Activated CD4-positive, alpha-beta memory T cell treated with anti-CD3 and anti-CD28 coated beads for 36 hours (primary cell): Measurements from ENCODE around the gene PMPCB. TPM values are rescaled to one million over a fixed set of nuclear protein-coding genes. Genes with fewer than 3 reads are reported as not detected.
"Not testable (repeated sequence)": the region's sequence is repeated elsewhere in the genome, so short reads cannot be mapped to it uniquely, and the experiment has no call there.

Source experiments
- CTCF ChIA-PET: fragments of 350-600 bp; sonication (Branson Sonifier 250); formaldehyde crosslinking; loops from one replicate; lab custom pipeline; 2021; ENCODE audit warnings: antibody characterized with exemption, inconsistent platforms; lab: Charles Lee
- POLR2A ChIA-PET: fragments of 350-600 bp; sonication (Branson Sonifier 250); formaldehyde crosslinking; loops from one replicate; lab custom pipeline; 2021; ENCODE audit warnings: antibody characterized with exemption; lab: Charles Lee
- DNase-seq: peaks from one replicate; pipeline ENCODE4 v3.0.0-alpha.2; 2020
- H3K27ac Mint-ChIP-seq: one replicate; pipeline ENCODE4 v1.8.0; 2021; ENCODE audit warnings: mixed read lengths
- H3K27me3 Mint-ChIP-seq: one replicate; pipeline ENCODE4 v1.8.0; 2021; ENCODE audit warnings: mixed read lengths
- H3K36me3 Mint-ChIP-seq: one replicate; pipeline ENCODE4 v1.8.0; 2021; ENCODE audit warnings: mixed read lengths
- H3K4me1 Mint-ChIP-seq: one replicate; pipeline ENCODE4 v1.8.0; 2021; ENCODE audit warnings: low read depth, mixed read lengths
- H3K4me3 Mint-ChIP-seq: one replicate; pipeline ENCODE4 v1.8.0; 2021; ENCODE audit warnings: mild to moderate bottlenecking, mixed read lengths
- H3K9me3 Mint-ChIP-seq: one replicate; pipeline ENCODE4 v1.8.0; 2021; ENCODE audit warnings: mixed read lengths
- intact Hi-C: fragments of 100-400 bp; cut with micrococcal nuclease; formaldehyde crosslinking; loops from one replicate; pipeline ENCODE4 v1.15.1; 2023
- total RNA-seq, 2 experiments: library from RNA; stranded (reverse); gene quantifications; one replicate each; pipeline ENCODE4 v1.2.3, GENCODE V29; 2021

PMPCB gene, protein sequence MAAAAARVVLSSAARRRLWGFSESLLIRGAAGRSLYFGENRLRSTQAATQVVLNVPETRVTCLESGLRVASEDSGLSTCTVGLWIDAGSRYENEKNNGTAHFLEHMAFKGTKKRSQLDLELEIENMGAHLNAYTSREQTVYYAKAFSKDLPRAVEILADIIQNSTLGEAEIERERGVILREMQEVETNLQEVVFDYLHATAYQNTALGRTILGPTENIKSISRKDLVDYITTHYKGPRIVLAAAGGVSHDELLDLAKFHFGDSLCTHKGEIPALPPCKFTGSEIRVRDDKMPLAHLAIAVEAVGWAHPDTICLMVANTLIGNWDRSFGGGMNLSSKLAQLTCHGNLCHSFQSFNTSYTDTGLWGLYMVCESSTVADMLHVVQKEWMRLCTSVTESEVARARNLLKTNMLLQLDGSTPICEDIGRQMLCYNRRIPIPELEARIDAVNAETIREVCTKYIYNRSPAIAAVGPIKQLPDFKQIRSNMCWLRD
- 10 to 100 TPM; 81.9 to 85.0 TPM for total RNA-seq

- POLR2A ChIA-PET = no interaction called here
- Mint-ChIP-seq H3K4me3 (peak within 1 kb of the TSS; percentile 80), H3K27ac (peak within 1 kb of the TSS; percentile 75), H3K27me3 (no peaks in the 10 kb centered on the region), H3K9me3 (no peaks in the 10 kb centered on the region), H3K4me1 (peaks cover 35% of the 10 kb centered on the region), H3K36me3 (peaks cover 16% of the 10 kb centered on the region)
- CTCF ChIA-PET = interaction anchor here (1.8 to 3.5 kb wide), 3 partner anchors 15 to 112 kb away, joined by 5 to 24 read pairs (median 12); no protein-coding TSS in a partner anchor
- peak; percentile 98 for DNase-seq
- intact Hi-C loops = loop anchor here (1.0 kb wide), 3 partner anchors 17 to 110 kb away; partner anchors contain the start of gene PSMC2
Measured at GRCh38 chr7:103296901-103297836, at the start of gene PMPCB. Gene PMPCB (plus strand): TSS chr7:103297435. CDS start chr7:103297460, 25 bp downstream.

DNA sequence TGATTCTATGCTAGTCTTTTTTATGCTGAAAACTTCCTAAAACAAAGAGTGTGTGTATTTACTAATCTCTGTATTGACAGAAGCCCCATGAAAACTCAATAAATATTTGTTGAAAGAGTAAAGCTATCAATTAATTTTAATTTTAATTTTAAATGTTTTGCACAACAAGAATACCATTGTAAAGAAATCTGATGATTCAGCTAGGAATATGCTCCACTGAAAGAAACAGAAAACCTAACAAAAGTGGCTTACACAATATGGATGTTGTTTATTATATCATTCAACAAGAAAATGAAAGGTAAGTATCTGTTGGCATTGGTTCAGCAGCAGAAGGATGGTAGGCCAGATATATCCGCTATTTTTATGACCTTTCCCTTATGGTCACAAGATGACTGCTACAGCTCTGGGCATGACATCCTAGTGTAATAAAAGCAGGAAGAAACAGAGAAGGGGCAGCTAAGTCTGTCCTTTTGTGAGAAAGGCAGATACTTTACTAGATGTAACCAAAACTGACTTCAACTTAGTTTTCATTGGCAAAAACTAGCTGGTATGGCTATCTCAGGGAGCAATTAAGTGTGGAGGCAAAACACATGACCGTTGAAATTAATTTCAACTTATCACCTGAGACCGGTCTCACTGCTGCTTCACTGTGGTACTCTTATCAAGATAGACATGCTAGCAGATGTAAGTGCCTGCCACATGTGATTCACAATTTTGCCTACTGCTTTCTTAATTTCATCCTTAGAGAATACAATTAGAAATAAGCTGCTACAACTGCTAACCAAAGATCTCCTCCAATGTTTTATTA lies 43.3 kb upstream of the PMPCB start:
- POLR2A ChIA-PET, H3K27ac Mint-ChIP-seq, DNase-seq, H3K36me3 Mint-ChIP-seq, H3K9me3 Mint-ChIP-seq, H3K27me3 Mint-ChIP-seq, H3K4me3 Mint-ChIP-seq, CTCF ChIA-PET, intact Hi-C loops, H3K4me1 Mint-ChIP-seq: not testable (repeated sequence)

DNA sequence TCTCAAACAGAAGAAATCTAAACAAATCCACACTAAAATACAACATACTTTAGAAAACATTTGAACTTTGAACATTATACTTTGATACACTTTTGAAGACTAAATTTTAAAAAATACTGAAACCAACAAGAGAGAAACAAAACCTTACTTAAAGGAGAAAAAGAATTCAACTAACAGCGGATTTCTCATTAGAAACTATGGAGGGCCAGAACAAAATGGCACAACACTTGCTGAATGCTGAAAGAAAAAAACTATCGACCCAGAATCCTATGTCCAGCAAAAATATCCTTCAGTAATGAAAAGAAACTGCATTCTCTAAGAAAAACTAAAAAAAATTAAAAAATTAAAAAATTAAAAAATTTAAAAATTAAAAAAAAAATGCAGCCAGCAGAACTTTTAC lies 33.2 kb upstream of the PMPCB start:
- intact Hi-C loops, H3K36me3 Mint-ChIP-seq, POLR2A ChIA-PET, H3K27me3 Mint-ChIP-seq, DNase-seq, H3K27ac Mint-ChIP-seq, H3K9me3 Mint-ChIP-seq, H3K4me1 Mint-ChIP-seq, CTCF ChIA-PET, H3K4me3 Mint-ChIP-seq: not testable (repeated sequence)

DNA sequence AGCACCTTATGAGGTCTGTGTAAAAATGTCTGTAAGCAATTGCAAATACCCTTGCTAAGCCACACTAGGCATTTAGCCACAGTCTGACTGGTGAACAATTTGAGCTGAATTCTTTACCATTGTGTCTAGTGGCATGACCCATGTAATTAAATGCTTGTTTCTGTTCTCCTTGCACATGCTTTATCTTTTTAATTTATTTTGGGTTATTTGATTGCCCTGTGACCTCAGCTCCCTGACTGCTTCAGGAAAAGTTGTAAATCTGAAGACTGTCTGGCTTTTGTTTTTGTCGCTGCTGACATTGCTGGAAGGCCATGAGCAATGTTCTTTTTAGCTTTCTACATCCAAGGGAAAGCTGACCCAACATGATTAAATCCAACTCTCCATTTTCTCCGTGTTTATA lies 31.0 kb upstream of the PMPCB start:
- intact Hi-C loops, CTCF ChIA-PET, H3K36me3 Mint-ChIP-seq, POLR2A ChIA-PET, H3K4me1 Mint-ChIP-seq, H3K4me3 Mint-ChIP-seq, H3K27me3 Mint-ChIP-seq, H3K27ac Mint-ChIP-seq, DNase-seq, H3K9me3 Mint-ChIP-seq: not testable (repeated sequence)

GRCh38 chr7:103273374-103273773 lies 23.9 kb upstream of the PMPCB start:
- H3K36me3 Mint-ChIP-seq = peaks cover 11% of the 10 kb centered on the region
- POLR2A ChIA-PET, H3K4me1 Mint-ChIP-seq, H3K27ac Mint-ChIP-seq, H3K27me3 Mint-ChIP-seq, H3K4me3 Mint-ChIP-seq, H3K9me3 Mint-ChIP-seq, CTCF ChIA-PET, DNase-seq: not testable (repeated sequence)
- intact Hi-C loops = loop anchor here (10.0 kb wide), 1 partner anchor 129 kb away; the partner anchor contains the start of gene NAPEPLD

GRCh38 chr7:103274867-103275266 lies 22.4 kb upstream of the PMPCB start:
- POLR2A ChIA-PET, H3K27ac Mint-ChIP-seq, DNase-seq, H3K9me3 Mint-ChIP-seq, H3K27me3 Mint-ChIP-seq, CTCF ChIA-PET, H3K4me3 Mint-ChIP-seq: not testable (repeated sequence)
- peaks cover 11% of the 10 kb centered on the region for H3K36me3 Mint-ChIP-seq
- intact Hi-C loops = loop anchor here (10.0 kb wide), 1 partner anchor 130 kb away; the partner anchor contains the start of gene NAPEPLD
- peaks cover 12% of the 10 kb centered on the region for H3K4me1 Mint-ChIP-seq

- intact Hi-C loops = loop anchor here (10.0 kb wide), 1 partner anchor 133 kb away; the partner anchor contains the start of gene NAPEPLD
- H3K27ac Mint-ChIP-seq, CTCF ChIA-PET, H3K9me3 Mint-ChIP-seq, POLR2A ChIA-PET, H3K36me3 Mint-ChIP-seq, H3K27me3 Mint-ChIP-seq, H3K4me3 Mint-ChIP-seq, DNase-seq: not testable (repeated sequence)
- peaks cover 20% of the 10 kb centered on the region for H3K4me1 Mint-ChIP-seq
Measured at GRCh38 chr7:103278195-103278594, 19.0 kb upstream of the PMPCB start.

- DNase-seq, H3K27me3 Mint-ChIP-seq, H3K9me3 Mint-ChIP-seq, H3K36me3 Mint-ChIP-seq, CTCF ChIA-PET: not testable (repeated sequence)
- intact Hi-C loops = loop anchor here (10.0 kb wide), 1 partner anchor 135 kb away; the partner anchor contains the start of gene NAPEPLD
- POLR2A ChIA-PET = interaction anchor here (0.7 to 1.6 kb wide), 2 partner anchors 204 to 205 kb away, joined by 3 to 6 read pairs; partner anchors contain the start of genes ARMC10 and FBXL13
- peaks cover 20% of the 10 kb centered on the region for H3K4me1 Mint-ChIP-seq
- peak overlapping the region; percentile 89 for H3K27ac Mint-ChIP-seq
- peak overlapping the region; percentile 96 for H3K4me3 Mint-ChIP-seq
Measured at GRCh38 chr7:103279636-103279962, 17.6 kb upstream of the PMPCB start.

DNA sequence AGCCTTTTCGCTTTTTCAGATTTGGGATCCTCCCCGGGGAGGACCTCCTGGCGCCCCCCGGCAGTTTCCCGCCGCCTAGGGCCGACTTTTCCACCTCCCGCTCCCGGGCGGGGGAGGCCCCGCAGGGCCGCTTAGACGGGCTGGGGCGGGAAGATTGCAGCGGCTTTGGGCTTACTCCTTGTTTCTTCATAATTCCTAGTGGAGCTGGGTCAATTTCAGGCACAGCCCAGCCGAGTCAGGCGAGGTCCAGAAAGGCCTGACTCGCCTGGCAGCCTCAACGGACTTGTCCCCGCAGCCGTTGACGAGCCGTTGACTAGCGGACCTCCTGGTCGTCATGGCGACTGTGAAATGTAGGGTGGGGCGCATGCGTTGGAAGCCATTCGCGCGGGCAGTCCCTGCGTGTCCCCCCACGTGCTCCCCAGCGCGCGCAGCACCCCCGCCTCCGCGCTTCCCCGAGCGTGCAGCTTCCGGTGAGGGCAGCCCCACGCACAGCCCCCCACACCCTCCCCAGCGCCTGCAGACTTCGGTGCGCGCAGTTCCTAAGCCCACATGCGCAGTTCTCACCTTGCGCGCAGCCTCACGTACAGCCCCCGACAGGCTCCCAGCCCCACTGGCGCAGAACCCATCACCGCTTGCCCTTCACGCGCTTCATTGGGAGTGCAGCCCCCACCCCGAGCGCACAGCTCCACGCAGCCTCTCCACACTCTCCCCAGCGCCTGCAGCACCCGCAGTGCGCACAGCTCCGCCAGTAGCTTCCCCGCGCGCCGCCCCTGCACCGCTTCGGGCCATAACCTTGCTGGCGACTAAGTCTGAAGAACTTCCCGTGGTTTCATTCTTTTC lies 17.1 kb upstream of the PMPCB start:
- POLR2A ChIA-PET = interaction anchor here (0.7 to 1.6 kb wide), 2 partner anchors 204 to 206 kb away, joined by 3 to 6 read pairs; partner anchors contain the start of genes ARMC10 and FBXL13

DNA sequence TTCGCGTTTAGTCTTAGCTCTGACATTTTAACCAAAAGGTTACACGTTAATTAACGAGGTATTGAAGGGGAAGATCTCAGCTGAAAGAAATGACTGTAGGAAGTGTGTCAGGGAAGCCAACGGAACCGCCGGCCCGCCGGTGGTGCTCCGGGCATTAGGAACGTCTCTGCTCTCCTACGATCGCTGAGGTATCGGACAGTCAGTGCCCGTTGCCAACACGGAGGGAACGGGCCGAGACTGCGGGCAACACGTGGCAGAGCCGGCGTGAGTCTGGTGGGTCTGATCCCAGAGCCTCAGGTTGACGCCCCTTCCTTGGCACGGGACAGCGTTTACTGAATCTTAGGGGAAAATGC lies 16.5 kb upstream of the PMPCB start:
- Mint-ChIP-seq H3K4me1 (peaks cover 20% of the 10 kb centered on the region), H3K4me3 (peak overlapping the region; percentile 96), H3K27ac (peak overlapping the region; percentile 89)
- peak; percentile 19 for DNase-seq
- POLR2A ChIA-PET = interaction anchor here (1.6 kb wide), 1 partner anchor 205 kb away, joined by 6 read pairs; no protein-coding TSS in a partner anchor
- H3K27me3 Mint-ChIP-seq, H3K36me3 Mint-ChIP-seq, H3K9me3 Mint-ChIP-seq: not testable (repeated sequence)
- intact Hi-C loops = loop anchor here (1.0 to 2.0 kb wide), 3 partner anchors 17 to 206 kb away; partner anchors contain the start of genes ARMC10, FBXL13 and PMPCB
- CTCF ChIA-PET = interaction anchor here (0.7 kb wide), 1 partner anchor 167 kb away, joined by 3 read pairs; no protein-coding TSS in a partner anchor

More for the DNA sequence above, 17.1 kb upstream of the PMPCB start:
- not testable (repeated sequence) for H3K9me3 Mint-ChIP-seq, H3K36me3 Mint-ChIP-seq, H3K27me3 Mint-ChIP-seq
- Mint-ChIP-seq H3K27ac (peak overlapping the region; percentile 89), H3K4me1 (peaks cover 20% of the 10 kb centered on the region), H3K4me3 (peak overlapping the region; percentile 96)
- intact Hi-C loops = loop anchor here (1.0 to 10.0 kb wide), 4 partner anchors 17 to 205 kb away; partner anchors contain the start of genes ARMC10, FBXL13, NAPEPLD and PMPCB
- peak; percentile 92 for DNase-seq
- CTCF ChIA-PET = interaction anchor here (0.7 kb wide), 1 partner anchor 167 kb away, joined by 3 read pairs; no protein-coding TSS in a partner anchor
